ENCODE data around the gene SLC47A2. TPM values are rescaled to one million over a fixed set of nuclear protein-coding genes. Genes with fewer than 3 reads are reported as not detected.

Gene SLC47A2
- total and polyA plus RNA-seq, 12 donors: 0.21 TPM; not detected in 11

- Histone ChIP-seq H3K9me3 (no peaks in the 10 kb centered on the region), H3K36me3 (no peaks in the 10 kb centered on the region), H3K4me3 (no peak overlapping the region), H3K4me1 (peaks cover 0 to 10% (median 0%) of the 10 kb centered on the region in 9 donors), H3K27ac (no peak overlapping the region), H3K27me3 (no peaks in the 10 kb centered on the region)
- intact Hi-C loops (cut with DNase I): no loop called here
- TF ChIP-seq CTCF (IDR thresholded peaks at IDR 0.05): no peak
- DNase-seq (no peak), ATAC-seq (no peak)
- WGBS, 2 donors: 93 to 95% methylated on average over 27 of the region's 27 CpGs
Measured at GRCh38 chr17:19714542-19715411, 1.6 kb downstream of the SLC47A2 start.

- TF ChIP-seq CTCF (IDR thresholded peaks at IDR 0.05): no peak
- Histone ChIP-seq H3K9me3 (no peaks in the 10 kb centered on the region), H3K27me3 (no peaks in the 10 kb centered on the region), H3K36me3 (no peaks in the 10 kb centered on the region), H3K4me3 (no peak overlapping the region), H3K4me1 (peaks cover 0 to 10% (median 0%) of the 10 kb centered on the region in 9 donors), H3K27ac (no peak overlapping the region)
- intact Hi-C loops (cut with DNase I): no loop called here
- DNase-seq (no peak), ATAC-seq (no peak)
- 91% methylated on average over 22 to 28 of the region's 28 CpGs for WGBS, 2 donors
Measured at GRCh38 chr17:19713901-19714361, 2.5 kb downstream of the SLC47A2 start.

GRCh38 chr17:19713462-19713861 lies 2.9 kb downstream of the SLC47A2 start:
- Histone ChIP-seq H3K4me3 (no peak overlapping the region), H3K27me3 (no peaks in the 10 kb centered on the region), H3K9me3 (no peaks in the 10 kb centered on the region), H3K4me1 (peaks cover 0 to 10% (median 0%) of the 10 kb centered on the region in 9 donors), H3K36me3 (no peaks in the 10 kb centered on the region), H3K27ac (no peak overlapping the region)
- no peak for TF ChIP-seq CTCF (IDR thresholded peaks at IDR 0.05)
- intact Hi-C loops (cut with DNase I): no loop called here
- no peak for DNase-seq
- ATAC-seq: no peak
- WGBS, 2 donors: 81% methylated on average over 16 of the region's 16 CpGs

- H3K27ac ChIP-seq: no peak overlapping the region
- no peak overlapping the region for H3K4me3 ChIP-seq
- DNase-seq: no peak
- no peak for ATAC-seq
- TF ChIP-seq CTCF (IDR thresholded peaks at IDR 0.05): no peak
- intact Hi-C loops (cut with DNase I): no loop called here
- H3K36me3 ChIP-seq: no peaks in the 10 kb centered on the region
- peaks cover 0 to 10% (median 0%) of the 10 kb centered on the region in 9 donors for H3K4me1 ChIP-seq
- H3K27me3 ChIP-seq: no peaks in the 10 kb centered on the region
- no peaks in the 10 kb centered on the region for H3K9me3 ChIP-seq
- WGBS, 2 donors: 75 to 76% methylated on average over 12 of the region's 12 CpGs
Measured at GRCh38 chr17:19712436-19713004, 3.9 kb downstream of the SLC47A2 start.
